Measurements from ENCODE around the gene IFNA1.
"Not testable (repeated sequence)": the region's sequence is repeated elsewhere in the genome, so short reads cannot be mapped to it uniquely, and the experiment has no call there.

Gene IFNA1

GRCh38 chr9:21440139-21440538 lies at the start of gene IFNA1:
TSS of gene IFNA1 (plus strand) at chr9:21440439. CDS start at chr9:21440508, 69 bp downstream.
- DNase-seq = no peak

GRCh38 chr9:21392270-21392669 lies 48.0 kb upstream of the IFNA1 start:
- no peak for DNase-seq

- peak; percentile 71 to 72 for DNase-seq
Observed at GRCh38 chr9:21395778-21396717, 44.2 kb upstream of the IFNA1 start.

- no peak for DNase-seq
Observed at GRCh38 chr9:21398955-21399489, 41.2 kb upstream of the IFNA1 start.

- DNase-seq = no peak
Observed at GRCh38 chr9:21399956-21400355, 40.3 kb upstream of the IFNA1 start.

GRCh38 chr9:21402386-21403251 lies 37.6 kb upstream of the IFNA1 start:
- peak in 1 of 2 donors; percentile 17 for DNase-seq

- DNase-seq = no peak
Observed at GRCh38 chr9:21404146-21404545, 36.1 kb upstream of the IFNA1 start.

- no peak for DNase-seq
Observed at GRCh38 chr9:21408817-21409216, 31.4 kb upstream of the IFNA1 start, which contains the start of gene IFNA8. TSS of gene IFNA8 (plus strand) at chr9:21409117. CDS start at chr9:21409177, 60 bp downstream.

GRCh38 chr9:21412107-21412506 lies 28.1 kb upstream of the IFNA1 start:
- no peak for DNase-seq

GRCh38 chr9:21413151-21413550 lies 27.1 kb upstream of the IFNA1 start:
- no peak for DNase-seq

- no peak for DNase-seq
Observed at GRCh38 chr9:21413624-21414023, 26.6 kb upstream of the IFNA1 start.

GRCh38 chr9:21414220-21414940 lies 25.9 kb upstream of the IFNA1 start:
- DNase-seq = no peak

- DNase-seq = no peak
Observed at GRCh38 chr9:21415493-21416267, 24.6 kb upstream of the IFNA1 start.

- no peak for DNase-seq
Observed at GRCh38 chr9:21428235-21428634, 12.0 kb upstream of the IFNA1 start.

GRCh38 chr9:21429191-21429590 lies 11.0 kb upstream of the IFNA1 start:
- no peak for DNase-seq

- DNase-seq = no peak
Observed at GRCh38 chr9:21432672-21433425, 7.4 kb upstream of the IFNA1 start.

GRCh38 chr9:21434202-21435014 lies 5.8 kb upstream of the IFNA1 start:
- DNase-seq = peak; percentile 45 to 64

- DNase-seq = not testable (repeated sequence)
Observed at GRCh38 chr9:21435015-21435383, 5.2 kb upstream of the IFNA1 start.

GRCh38 chr9:21443849-21444625 lies 3.8 kb downstream of the IFNA1 start:
- DNase-seq = no peak

All from stimulated activated CD4-positive, alpha-beta T cell treated with anti-CD3 and anti-CD28 coated beads, Interleukin-2, amount 100 ng/mL, for 24 hours (primary cell).